Activated CD4-positive, alpha-beta memory T cell treated with anti-CD3 and anti-CD28 coated beads for 36 hours (primary cell): Measurements from ENCODE around the gene NFIL3. TPM values are rescaled to one million over a fixed set of nuclear protein-coding genes. Genes with fewer than 3 reads are reported as not detected.
"Not testable (repeated sequence)": the region's sequence is repeated elsewhere in the genome, so short reads cannot be mapped to it uniquely, and the experiment has no call there.

Experiments used
- CTCF ChIA-PET: fragments of 350-600 bp; sonication (Branson Sonifier 250); formaldehyde crosslinking; loops from one replicate; lab custom pipeline; 2021; ENCODE audit warnings: antibody characterized with exemption, inconsistent platforms; lab: Charles Lee
- POLR2A ChIA-PET: fragments of 350-600 bp; sonication (Branson Sonifier 250); formaldehyde crosslinking; loops from one replicate; lab custom pipeline; 2021; ENCODE audit warnings: antibody characterized with exemption; lab: Charles Lee
- DNase-seq: peaks from one replicate; pipeline ENCODE4 v3.0.0-alpha.2; 2020
- H3K27ac Mint-ChIP-seq: one replicate; pipeline ENCODE4 v1.8.0; 2021; ENCODE audit warnings: mixed read lengths
- H3K27me3 Mint-ChIP-seq: one replicate; pipeline ENCODE4 v1.8.0; 2021; ENCODE audit warnings: mixed read lengths
- H3K36me3 Mint-ChIP-seq: one replicate; pipeline ENCODE4 v1.8.0; 2021; ENCODE audit warnings: mixed read lengths
- H3K4me1 Mint-ChIP-seq: one replicate; pipeline ENCODE4 v1.8.0; 2021; ENCODE audit warnings: low read depth, mixed read lengths
- H3K4me3 Mint-ChIP-seq: one replicate; pipeline ENCODE4 v1.8.0; 2021; ENCODE audit warnings: mild to moderate bottlenecking, mixed read lengths
- H3K9me3 Mint-ChIP-seq: one replicate; pipeline ENCODE4 v1.8.0; 2021; ENCODE audit warnings: mixed read lengths
- intact Hi-C: fragments of 100-400 bp; cut with micrococcal nuclease; formaldehyde crosslinking; loops from one replicate; pipeline ENCODE4 v1.15.1; 2023
- total RNA-seq, 2 experiments: library from RNA; stranded (reverse); gene quantifications; one replicate each; pipeline ENCODE4 v1.2.3, GENCODE V29; 2021

The NFIL3 gene, protein sequence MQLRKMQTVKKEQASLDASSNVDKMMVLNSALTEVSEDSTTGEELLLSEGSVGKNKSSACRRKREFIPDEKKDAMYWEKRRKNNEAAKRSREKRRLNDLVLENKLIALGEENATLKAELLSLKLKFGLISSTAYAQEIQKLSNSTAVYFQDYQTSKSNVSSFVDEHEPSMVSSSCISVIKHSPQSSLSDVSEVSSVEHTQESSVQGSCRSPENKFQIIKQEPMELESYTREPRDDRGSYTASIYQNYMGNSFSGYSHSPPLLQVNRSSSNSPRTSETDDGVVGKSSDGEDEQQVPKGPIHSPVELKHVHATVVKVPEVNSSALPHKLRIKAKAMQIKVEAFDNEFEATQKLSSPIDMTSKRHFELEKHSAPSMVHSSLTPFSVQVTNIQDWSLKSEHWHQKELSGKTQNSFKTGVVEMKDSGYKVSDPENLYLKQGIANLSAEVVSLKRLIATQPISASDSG
- 100 to 1,000 TPM; 102 to 104 TPM for total RNA-seq

DNA sequence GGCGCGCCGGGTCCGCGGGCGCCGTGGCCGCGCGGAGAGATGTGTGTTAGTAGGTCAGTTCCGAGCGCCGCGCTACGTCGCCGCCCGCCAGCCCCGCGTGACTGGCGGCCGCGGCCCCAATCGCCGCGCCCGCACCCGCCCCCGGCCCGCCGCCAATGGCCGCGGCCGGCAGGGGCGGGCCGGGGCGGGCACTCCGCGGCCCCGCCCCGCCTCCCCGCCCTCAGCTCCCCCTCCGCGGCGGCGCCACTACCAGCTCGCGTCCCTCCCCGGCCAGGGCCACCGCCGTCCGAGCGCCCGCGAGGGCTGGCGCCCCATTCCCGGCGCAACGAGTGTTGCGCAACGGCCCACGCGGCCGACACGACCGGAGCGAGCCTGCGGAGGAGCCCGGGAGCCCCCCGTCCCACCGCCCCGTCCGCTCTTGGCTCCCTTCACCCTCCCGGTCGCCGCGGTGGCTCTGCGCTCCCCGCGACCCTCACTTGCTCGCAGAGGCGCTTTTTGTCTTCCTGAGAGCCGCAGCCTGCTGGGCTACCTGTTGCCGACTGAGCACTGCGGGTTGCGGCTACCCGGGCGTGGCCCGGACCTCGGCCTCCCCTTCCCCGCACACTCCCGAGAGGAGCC lies at the start of gene NFIL3:
NFIL3 (minus strand) TSS at position 48 of the 618 bp plus-strand sequence. CDS start 13,098 bp downstream, outside the sequence.
- peak within 1 kb of the TSS; percentile 93 for H3K27ac Mint-ChIP-seq

DNA sequence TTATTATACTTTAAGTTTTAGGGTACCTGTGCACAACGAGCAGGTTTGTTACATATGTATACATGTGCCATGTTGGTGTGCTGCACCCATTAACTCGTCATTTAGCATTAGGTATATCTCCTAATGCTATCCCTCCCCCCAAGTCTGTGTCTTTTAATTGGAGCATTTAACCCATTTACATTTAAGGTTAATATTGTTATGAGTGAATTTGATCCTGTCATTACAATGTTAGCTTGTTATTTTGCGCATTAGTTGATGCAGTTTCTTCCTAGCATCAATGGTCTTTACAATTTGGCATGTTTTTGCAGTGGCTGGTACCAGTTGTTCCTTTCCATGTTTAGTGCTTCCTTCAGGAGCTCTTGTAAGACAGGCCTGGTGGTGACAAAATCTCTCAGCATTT lies 47.9 kb upstream of the NFIL3 start:
- POLR2A ChIA-PET, H3K27ac Mint-ChIP-seq, CTCF ChIA-PET, H3K9me3 Mint-ChIP-seq, DNase-seq, intact Hi-C loops, H3K36me3 Mint-ChIP-seq, H3K4me1 Mint-ChIP-seq, H3K4me3 Mint-ChIP-seq: not testable (repeated sequence)
- H3K27me3 Mint-ChIP-seq = peaks cover 30% of the 10 kb centered on the region

More for the DNA sequence above, at the start of gene NFIL3:
- H3K9me3 Mint-ChIP-seq = no peaks in the 10 kb centered on the region
- peak; percentile 79 for DNase-seq
- H3K4me1 Mint-ChIP-seq = peaks cover 63% of the 10 kb centered on the region
- H3K36me3 Mint-ChIP-seq = peaks cover 25% of the 10 kb centered on the region
- CTCF ChIA-PET = interaction anchor here (0.6 to 7.3 kb wide), 6 partner anchors 10 to 509 kb away, joined by 3 to 84 read pairs (median 17); no protein-coding TSS in a partner anchor
- peak within 1 kb of the TSS; percentile 98 for H3K4me3 Mint-ChIP-seq
- POLR2A ChIA-PET = interaction anchor here (0.5 to 8.6 kb wide), 20 partner anchors 8 to 457 kb away, joined by 3 to 83 read pairs (median 6); partner anchors contain the start of gene AUH
- intact Hi-C loops = loop anchor here (1.0 to 2.0 kb wide), 3 partner anchors 179 to 323 kb away; no protein-coding TSS in a partner anchor
- H3K27me3 Mint-ChIP-seq = peaks cover 4% of the 10 kb centered on the region

DNA sequence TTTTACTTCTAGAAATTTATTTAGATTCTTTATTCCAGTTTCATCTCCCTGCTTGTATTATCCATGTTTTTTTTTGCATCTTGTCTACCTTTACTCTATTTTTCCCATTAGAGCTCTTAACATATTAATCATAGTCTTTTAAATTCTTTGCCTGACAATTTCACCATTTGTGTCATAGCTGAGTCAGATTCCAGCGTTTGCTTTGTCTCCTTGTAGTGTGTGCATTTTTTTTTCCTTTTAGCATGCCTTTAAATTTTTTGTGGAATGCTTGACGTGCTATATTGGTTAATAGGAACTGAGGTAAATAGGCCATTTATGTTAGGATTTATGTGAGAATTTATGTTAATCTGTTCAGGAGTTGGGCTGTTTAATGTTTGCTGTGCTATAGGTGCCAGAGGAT lies 41.8 kb upstream of the NFIL3 start:
- CTCF ChIA-PET = no interaction called here
- Mint-ChIP-seq H3K9me3 (peaks cover 14% of the 10 kb centered on the region), H3K27ac (no peak overlapping the region), H3K4me1 (no peaks in the 10 kb centered on the region), H3K4me3 (no peak overlapping the region), H3K27me3 (peaks cover 14% of the 10 kb centered on the region), H3K36me3 (no peaks in the 10 kb centered on the region)
- POLR2A ChIA-PET = no interaction called here
- no peak for DNase-seq
- intact Hi-C loops = no loop called here

DNA sequence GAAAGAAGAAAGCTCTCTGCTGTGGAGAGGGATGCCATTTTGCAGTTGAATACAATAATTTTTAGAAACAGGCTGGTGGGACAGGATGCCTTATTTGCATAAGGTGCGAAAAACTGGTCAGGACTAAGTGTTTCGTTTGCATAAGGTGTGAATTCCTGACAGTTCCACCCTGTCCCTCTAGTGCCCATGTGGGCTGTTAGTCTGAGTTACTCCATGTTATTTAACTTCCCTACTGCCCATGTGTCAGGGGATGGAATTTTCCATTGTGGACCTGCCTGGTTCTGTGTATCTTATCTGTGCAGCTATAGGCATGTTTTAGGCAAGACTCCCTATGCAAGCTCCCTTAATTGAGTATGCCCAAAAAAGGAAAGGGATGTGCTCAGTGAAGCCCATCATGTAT lies 35.3 kb upstream of the NFIL3 start:
- H3K4me3 Mint-ChIP-seq = no peak overlapping the region
- H3K4me1 Mint-ChIP-seq = no peaks in the 10 kb centered on the region
- no peaks in the 10 kb centered on the region for H3K9me3 Mint-ChIP-seq
- H3K27me3 Mint-ChIP-seq = peaks cover 22% of the 10 kb centered on the region
- CTCF ChIA-PET = no interaction called here
- POLR2A ChIA-PET = no interaction called here
- H3K27ac Mint-ChIP-seq = no peak overlapping the region
- intact Hi-C loops = no loop called here
- no peak for DNase-seq
- no peaks in the 10 kb centered on the region for H3K36me3 Mint-ChIP-seq

DNA sequence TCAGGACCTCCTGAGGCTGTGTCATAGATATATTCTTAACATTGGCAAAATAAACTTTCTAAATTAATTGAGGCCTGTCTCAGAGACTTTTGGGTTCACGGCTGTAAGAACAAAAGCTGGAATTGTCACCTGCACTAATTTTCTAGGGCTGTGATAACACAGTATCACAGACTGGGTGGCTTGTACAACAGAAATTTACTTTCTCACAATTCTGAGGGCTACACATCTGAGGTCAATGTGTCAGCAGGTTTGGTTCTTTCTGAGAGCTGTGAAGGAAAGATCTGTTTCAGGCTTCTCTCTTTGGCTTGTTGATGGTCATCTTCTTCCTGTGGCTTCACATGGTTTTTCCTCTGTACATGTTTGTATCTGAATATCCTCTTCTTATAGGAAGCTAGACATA lies 29.2 kb upstream of the NFIL3 start:
- Mint-ChIP-seq H3K4me1 (no peaks in the 10 kb centered on the region), H3K27me3 (peaks cover 13% of the 10 kb centered on the region), H3K36me3 (no peaks in the 10 kb centered on the region), H3K4me3 (no peak overlapping the region), H3K27ac (no peak overlapping the region), H3K9me3 (no peaks in the 10 kb centered on the region)
- intact Hi-C loops = no loop called here
- no peak for DNase-seq
- ChIA-PET POLR2A (no interaction called here), CTCF (no interaction called here)

DNA sequence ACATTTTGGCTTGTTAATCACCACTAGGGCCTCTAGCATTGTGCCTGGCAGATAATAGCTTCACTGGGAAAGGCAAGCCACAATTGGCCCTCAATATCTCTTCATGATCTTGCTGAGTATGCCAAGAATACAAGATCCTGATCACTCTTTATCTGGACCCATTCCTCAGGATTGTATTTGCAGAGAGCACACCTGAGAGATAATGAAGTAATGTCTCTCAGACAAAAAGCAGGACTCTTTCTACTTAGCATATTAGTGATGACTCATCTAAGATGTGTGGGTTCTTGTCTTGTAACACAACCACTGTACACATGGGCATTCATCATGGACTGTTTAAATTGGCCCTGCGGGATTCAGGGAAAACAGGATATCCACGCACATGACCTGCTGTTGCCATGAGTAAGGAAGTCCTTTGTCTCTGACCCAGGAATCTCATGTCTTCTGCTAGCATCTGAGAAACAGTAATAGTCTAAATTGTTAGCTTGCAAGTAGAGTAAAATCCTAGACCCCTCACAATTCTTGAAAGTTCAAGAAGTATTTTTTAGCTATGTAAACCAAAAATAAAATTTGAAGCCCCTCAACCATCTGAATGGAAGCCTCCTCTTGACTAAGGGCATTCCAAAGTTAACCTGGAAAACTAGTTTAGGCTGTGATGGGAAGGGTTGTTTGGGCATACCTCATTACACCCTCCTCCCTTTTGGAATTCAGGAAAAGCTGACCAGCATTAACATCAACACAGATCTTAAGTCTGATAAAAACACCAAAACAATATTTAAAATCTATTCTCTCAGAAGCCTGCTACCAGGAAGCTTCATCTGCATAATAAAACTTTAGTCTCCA lies 28.0 kb upstream of the NFIL3 start:
- intact Hi-C loops = no loop called here
- Mint-ChIP-seq H3K27me3 (peaks cover 11% of the 10 kb centered on the region), H3K4me3 (no peak overlapping the region), H3K9me3 (no peaks in the 10 kb centered on the region), H3K4me1 (no peaks in the 10 kb centered on the region), H3K36me3 (no peaks in the 10 kb centered on the region), H3K27ac (no peak overlapping the region)
- DNase-seq = no peak
- POLR2A ChIA-PET = no interaction called here
- CTCF ChIA-PET = interaction anchor here (1.8 kb wide), 1 partner anchor 537 kb away, joined by 7 read pairs; no protein-coding TSS in a partner anchor

DNA sequence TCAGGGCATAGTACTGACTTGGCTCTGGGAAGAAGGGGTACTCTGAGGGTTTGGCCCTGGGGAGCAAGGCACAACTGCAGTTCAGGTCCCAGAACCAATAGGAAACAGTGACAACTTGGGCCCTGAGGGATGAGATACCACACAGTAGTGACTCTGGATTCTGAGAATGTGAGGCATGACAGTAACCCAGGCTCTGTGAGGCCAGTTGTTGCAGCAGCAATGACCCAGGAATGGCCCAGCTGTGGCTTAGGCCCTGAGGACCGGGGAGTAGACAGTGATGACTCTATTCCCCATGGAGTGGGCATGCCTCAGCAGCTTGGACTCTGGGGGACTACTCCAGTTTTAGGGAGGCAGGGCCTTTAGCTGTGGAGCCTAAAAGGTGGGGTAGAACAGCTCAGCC lies 21.5 kb upstream of the NFIL3 start:
- Mint-ChIP-seq H3K4me1 (no peaks in the 10 kb centered on the region), H3K27me3 (peaks cover 18% of the 10 kb centered on the region)

DNA sequence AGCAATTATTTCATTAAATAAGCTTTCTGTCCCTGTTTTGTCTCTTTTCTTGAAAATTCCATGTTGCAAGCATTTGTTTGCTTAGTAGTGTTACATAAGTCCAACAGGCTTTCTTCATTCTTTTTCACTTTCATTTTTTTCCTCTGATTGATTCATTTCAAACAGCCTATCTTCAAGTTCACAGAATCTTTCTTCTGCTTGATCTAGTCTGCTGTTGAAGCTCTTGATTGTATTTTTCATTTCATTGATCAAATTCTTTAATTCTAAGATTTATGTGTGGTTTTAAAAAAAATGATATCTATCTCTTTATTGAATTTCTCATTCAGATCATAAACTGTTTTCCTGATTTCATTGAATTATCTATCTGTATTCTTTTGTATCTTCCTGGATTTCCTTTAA lies 20.4 kb upstream of the NFIL3 start:
- Mint-ChIP-seq H3K36me3 (peaks cover 6% of the 10 kb centered on the region), H3K9me3 (peaks cover 10% of the 10 kb centered on the region), H3K4me1 (no peaks in the 10 kb centered on the region), H3K4me3 (no peak overlapping the region), H3K27me3 (peaks cover 20% of the 10 kb centered on the region), H3K27ac (no peak overlapping the region)
- ChIA-PET POLR2A (no interaction called here), CTCF (no interaction called here)
- intact Hi-C loops = no loop called here
- DNase-seq = no peak

More for the DNA sequence above, 21.5 kb upstream of the NFIL3 start:
- ChIA-PET CTCF (no interaction called here), POLR2A (no interaction called here)
- Mint-ChIP-seq H3K9me3 (peaks cover 10% of the 10 kb centered on the region), H3K4me3 (no peak overlapping the region), H3K27ac (no peak overlapping the region), H3K36me3 (peaks cover 6% of the 10 kb centered on the region)
- intact Hi-C loops = no loop called here
- no peak for DNase-seq

DNA sequence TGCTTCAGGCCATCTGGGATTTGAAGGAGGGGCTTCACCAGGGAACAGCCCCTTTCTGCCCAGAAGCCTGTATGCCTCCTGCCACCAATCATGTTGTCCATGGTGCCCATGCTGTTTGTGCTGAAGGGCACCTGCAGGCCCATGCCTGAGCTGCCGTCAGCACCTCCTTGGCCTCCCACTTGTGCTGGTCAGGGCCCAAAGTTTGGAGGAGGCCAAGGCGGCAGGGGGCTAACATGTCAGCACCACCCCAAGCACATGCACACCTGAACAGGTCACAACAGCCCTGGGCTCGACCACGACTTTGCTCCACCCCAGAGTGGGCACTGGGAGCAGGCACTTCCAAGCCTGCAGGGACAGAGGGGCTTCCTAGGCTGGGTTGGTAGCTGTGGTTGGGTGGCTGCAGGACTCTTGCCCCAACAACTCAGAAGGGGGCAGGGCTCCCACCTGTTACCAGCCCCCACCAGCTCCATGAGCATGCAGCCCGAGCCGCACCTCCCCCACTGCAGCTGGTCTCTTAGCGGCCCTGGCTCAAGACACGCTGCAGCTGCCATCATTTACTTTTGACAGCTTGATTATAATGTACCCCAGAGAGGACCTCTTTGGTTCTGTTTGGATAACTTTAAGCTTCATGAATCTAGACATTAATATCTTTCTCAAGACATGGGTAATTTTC lies 19.8 kb upstream of the NFIL3 start:
- Mint-ChIP-seq H3K27ac (no peak overlapping the region), H3K9me3 (peaks cover 10% of the 10 kb centered on the region), H3K27me3 (peaks cover 20% of the 10 kb centered on the region), H3K4me3 (no peak overlapping the region), H3K4me1 (no peaks in the 10 kb centered on the region), H3K36me3 (peaks cover 6% of the 10 kb centered on the region)
- ChIA-PET POLR2A (no interaction called here), CTCF (no interaction called here)
- no peak for DNase-seq
- intact Hi-C loops = no loop called here

DNA sequence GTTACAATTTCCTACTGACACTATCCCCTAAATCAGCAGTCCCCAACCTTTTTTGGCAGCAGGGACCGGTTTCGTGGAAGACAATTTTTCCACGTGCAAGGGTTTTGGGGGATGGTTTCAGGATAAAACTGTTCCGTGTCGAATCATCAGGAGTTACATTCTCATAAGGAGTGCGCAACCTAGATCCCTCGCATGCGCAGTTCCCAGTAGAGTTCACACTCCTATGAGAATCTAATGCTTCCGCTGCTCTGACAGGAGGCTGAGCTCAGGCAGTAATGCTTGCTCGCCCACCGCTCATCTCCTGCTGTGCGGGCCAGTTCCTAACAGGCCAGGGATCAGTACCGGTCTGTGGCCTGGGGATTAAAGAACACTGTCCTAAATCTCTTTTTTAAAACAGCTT lies 13.2 kb upstream of the NFIL3 start:
- no peaks in the 10 kb centered on the region for H3K9me3 Mint-ChIP-seq
- POLR2A ChIA-PET = no interaction called here
- no peak for DNase-seq
- peaks cover 15% of the 10 kb centered on the region for H3K27me3 Mint-ChIP-seq
- no peaks in the 10 kb centered on the region for H3K36me3 Mint-ChIP-seq
- CTCF ChIA-PET = interaction anchor here (0.6 kb wide), 1 partner anchor 509 kb away, joined by 4 read pairs; no protein-coding TSS in a partner anchor
- H3K27ac Mint-ChIP-seq = no peak overlapping the region
- peaks cover 7% of the 10 kb centered on the region for H3K4me1 Mint-ChIP-seq
- no peak overlapping the region for H3K4me3 Mint-ChIP-seq
- intact Hi-C loops = loop anchor here (10.0 kb wide), 1 partner anchor 248 kb away; no protein-coding TSS in a partner anchor

DNA sequence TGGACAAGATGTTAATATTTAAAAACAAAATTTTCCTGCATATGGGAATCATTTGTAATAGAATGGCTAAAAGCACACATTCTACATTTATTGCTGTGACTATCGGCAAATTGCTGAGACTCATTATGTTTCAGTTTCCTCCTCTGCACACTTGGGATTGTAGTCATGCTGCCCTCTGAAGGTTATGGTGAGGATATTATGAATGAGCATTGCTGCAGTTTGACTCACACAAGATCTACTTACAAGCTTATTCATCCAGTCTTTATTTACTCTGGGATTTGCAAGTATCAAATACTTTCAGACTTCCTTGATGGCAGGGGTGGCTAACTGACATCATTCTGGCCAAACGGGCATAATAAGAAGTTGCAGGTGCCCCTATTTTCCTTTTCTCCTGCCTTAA lies 9.5 kb upstream of the NFIL3 start:
- no peaks in the 10 kb centered on the region for H3K9me3 Mint-ChIP-seq
- POLR2A ChIA-PET = interaction anchor here (1.0 kb wide), 1 partner anchor 225 kb away, joined by 4 read pairs; no protein-coding TSS in a partner anchor
- DNase-seq = no peak
- no peaks in the 10 kb centered on the region for H3K36me3 Mint-ChIP-seq
- H3K4me1 Mint-ChIP-seq = peaks cover 15% of the 10 kb centered on the region
- intact Hi-C loops = loop anchor here (1.0 to 10.0 kb wide), 4 partner anchors 8 to 518 kb away; no protein-coding TSS in a partner anchor
- peaks cover 14% of the 10 kb centered on the region for H3K27me3 Mint-ChIP-seq
- H3K4me3 Mint-ChIP-seq = no peak overlapping the region
- no peak overlapping the region for H3K27ac Mint-ChIP-seq
- CTCF ChIA-PET = interaction anchor here (0.6 to 2.9 kb wide), 17 partner anchors 9 to 519 kb away, joined by 3 to 33 read pairs (median 3); no protein-coding TSS in a partner anchor
